PFSK-1 (cell line): ENCODE measurements around the gene FAM181A.

Experiments used
- POLR2AphosphoS5 ChIP-seq: IDR thresholded peaks from 2 replicates; pipeline ENCODE4 v1.6.1; 2012; ENCODE audit warnings: low read depth, mild to moderate bottlenecking, control low read depth, low read length, moderate library complexity
- SIN3A ChIP-seq: IDR thresholded peaks from 2 replicates; pipeline ENCODE4 v1.6.1; 2012; ENCODE audit warnings: mild to moderate bottlenecking, low read length, moderate library complexity, borderline replicate concordance; ENCODE audit not compliant: insufficient read depth
- TAF1 ChIP-seq: IDR thresholded peaks from 2 replicates; pipeline ENCODE4 v1.6.1; 2012; ENCODE audit warnings: low read length, control low read depth, borderline replicate concordance; ENCODE audit not compliant: insufficient read depth
- TF ChIP-seq, protein P1 (sequence below), 2 experiments: IDR thresholded peaks; 2 replicates each; pipeline versions ENCODE4 v1.6.1 to v1.8.0; 2011 to 2012; ENCODE audit warnings: low read depth in 2 of 2, low read length in 2 of 2, control low read depth in 1 of 2, inconsistent platforms in 1 of 2, mild to moderate bottlenecking in 1 of 2, moderate library complexity in 1 of 2; ENCODE audit not compliant: insufficient read depth in 1 of 2

DNA sequence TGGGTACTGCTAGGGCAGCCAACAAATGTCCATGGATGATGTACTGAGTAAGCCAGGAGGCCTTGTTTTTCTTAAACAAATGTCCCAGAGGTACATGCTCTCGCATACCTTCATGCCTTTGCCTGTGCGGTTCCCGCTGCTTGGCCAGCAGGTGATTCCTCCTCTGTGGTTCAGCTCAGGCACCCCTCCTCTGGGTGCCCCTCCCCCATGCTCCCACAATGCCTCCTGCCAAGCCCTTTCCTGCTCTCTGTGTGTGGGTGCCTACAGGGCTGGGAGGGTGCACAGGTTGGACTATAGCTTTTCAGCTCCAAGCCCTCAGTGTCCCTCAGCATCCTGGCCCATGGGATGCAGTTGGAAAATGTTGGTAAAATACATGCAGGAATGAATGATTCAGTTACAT lies 25.7 kb downstream of the FAM181A start:
- TF ChIP-seq SIN3A (no peak), TAF1 (no peak), POLR2AphosphoS5 (no peak)
- TF ChIP-seq, protein P1, sequence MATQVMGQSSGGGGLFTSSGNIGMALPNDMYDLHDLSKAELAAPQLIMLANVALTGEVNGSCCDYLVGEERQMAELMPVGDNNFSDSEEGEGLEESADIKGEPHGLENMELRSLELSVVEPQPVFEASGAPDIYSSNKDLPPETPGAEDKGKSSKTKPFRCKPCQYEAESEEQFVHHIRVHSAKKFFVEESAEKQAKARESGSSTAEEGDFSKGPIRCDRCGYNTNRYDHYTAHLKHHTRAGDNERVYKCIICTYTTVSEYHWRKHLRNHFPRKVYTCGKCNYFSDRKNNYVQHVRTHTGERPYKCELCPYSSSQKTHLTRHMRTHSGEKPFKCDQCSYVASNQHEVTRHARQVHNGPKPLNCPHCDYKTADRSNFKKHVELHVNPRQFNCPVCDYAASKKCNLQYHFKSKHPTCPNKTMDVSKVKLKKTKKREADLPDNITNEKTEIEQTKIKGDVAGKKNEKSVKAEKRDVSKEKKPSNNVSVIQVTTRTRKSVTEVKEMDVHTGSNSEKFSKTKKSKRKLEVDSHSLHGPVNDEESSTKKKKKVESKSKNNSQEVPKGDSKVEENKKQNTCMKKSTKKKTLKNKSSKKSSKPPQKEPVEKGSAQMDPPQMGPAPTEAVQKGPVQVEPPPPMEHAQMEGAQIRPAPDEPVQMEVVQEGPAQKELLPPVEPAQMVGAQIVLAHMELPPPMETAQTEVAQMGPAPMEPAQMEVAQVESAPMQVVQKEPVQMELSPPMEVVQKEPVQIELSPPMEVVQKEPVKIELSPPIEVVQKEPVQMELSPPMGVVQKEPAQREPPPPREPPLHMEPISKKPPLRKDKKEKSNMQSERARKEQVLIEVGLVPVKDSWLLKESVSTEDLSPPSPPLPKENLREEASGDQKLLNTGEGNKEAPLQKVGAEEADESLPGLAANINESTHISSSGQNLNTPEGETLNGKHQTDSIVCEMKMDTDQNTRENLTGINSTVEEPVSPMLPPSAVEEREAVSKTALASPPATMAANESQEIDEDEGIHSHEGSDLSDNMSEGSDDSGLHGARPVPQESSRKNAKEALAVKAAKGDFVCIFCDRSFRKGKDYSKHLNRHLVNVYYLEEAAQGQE (IDR thresholded peaks at IDR 0.05; ENCODE audit: insufficient read depth in 1 of 2, low read depth in 2 of 2, low read length in 2 of 2), result no peak
